Lung (tissue), 13 donors: ENCODE measurements around the gene MTG1. TPM values are rescaled to one million over a fixed set of nuclear protein-coding genes. Genes with fewer than 3 reads are reported as not detected.
"Not testable (repeated sequence)": the region's sequence is repeated elsewhere in the genome, so short reads cannot be mapped to it uniquely, and the experiment has no call there.

Experiments
- ATAC-seq: fragments of 200-7000 bp; cut with Tn5 transposase; one replicate; pipeline ENCODE4 v1.9.1; 2020; ENCODE audit warnings: moderate number of reproducible peaks; ENCODE audit not compliant: insufficient read depth, low FRiP score
- DNase-seq, 3 donors: peaks; one replicate each; pipeline ENCODE4 v3.0.0-alpha.2; 2013 to 2017
- H3K27ac ChIP-seq, 2 donors: one replicate each; pipeline ENCODE4 v1.5.1; 2013; ENCODE audit warnings: mild to moderate bottlenecking in 2 of 2, moderate library complexity in 2 of 2, control low read depth in 1 of 2, inconsistent platforms in 1 of 2, low read depth in 1 of 2, low read length in 1 of 2
- H3K27me3 ChIP-seq, 3 donors: one replicate each; pipeline ENCODE4 v1.5.1; 2013; ENCODE audit warnings: low read length in 2 of 3; ENCODE audit not compliant: control insufficient read depth in 3 of 3, insufficient read depth in 3 of 3
- H3K36me3 ChIP-seq, 4 donors: one replicate each; pipeline ENCODE4 v1.5.1; 2013; ENCODE audit warnings: low read length in 4 of 4, mild to moderate bottlenecking in 1 of 4, moderate library complexity in 1 of 4; ENCODE audit not compliant: control insufficient read depth in 4 of 4, insufficient read depth in 4 of 4
- H3K4me1 ChIP-seq, 5 donors: one replicate each; pipeline ENCODE4 v1.5.1; 2013; ENCODE audit warnings: low read length in 5 of 5, mild to moderate bottlenecking in 2 of 5, moderate library complexity in 1 of 5; ENCODE audit not compliant: control insufficient read depth in 5 of 5, insufficient read depth in 5 of 5
- H3K4me3 ChIP-seq: one replicate; pipeline ENCODE4 v1.5.1; 2013; ENCODE audit warnings: mild to moderate bottlenecking, control low read depth, moderate library complexity
- H3K9ac ChIP-seq, 2 donors: one replicate each; pipeline ENCODE4 v1.5.1; 2013; ENCODE audit warnings: low read length in 2 of 2, control low read depth in 1 of 2; ENCODE audit not compliant: insufficient read depth in 1 of 2
- H3K9me3 ChIP-seq, 4 donors: one replicate each; pipeline ENCODE4 v1.5.1; 2013; ENCODE audit warnings: low read length in 3 of 4, mild to moderate bottlenecking in 1 of 4, moderate library complexity in 1 of 4; ENCODE audit not compliant: control insufficient read depth in 4 of 4, insufficient read depth in 3 of 4
- WGBS, 2 donors: extraction: QIAGEN DNeasy Blood & Tissue Kit; methylation state at CpG; one replicate each; pipeline ENCODE4 v1.1.7; 2013; 5-methylcytosine and 5-hydroxymethylcytosine counted together
- polyA plus RNA-seq, 2 donors: library from polyadenylated mRNA; stranded (reverse); fragments of 200-250 nt; gene quantifications; one replicate each; pipeline ENCODE4 v1.2.1, GENCODE V29; 2013
- small RNA-seq: library from RNA; depleted of rRNA; stranded (forward); fragments of <200 nt; gene quantifications from one replicate; pipeline ENCODE3, GENCODE V24; 2014; ENCODE audit warnings: low replicate concordance
- total RNA-seq, 2 donors: library from RNA; depleted of rRNA in 1 of 2; stranded (reverse); fragments of >200 nt in 1 of 2; gene quantifications; one replicate each; pipeline ENCODE4 v1.2.1, GENCODE V29; 2014 to 2021
- TF ChIP-seq, protein P1 (sequence below): IDR thresholded peaks from 2 replicates; pipeline ENCODE4 v1.5.1; 2012; ENCODE audit warnings: mild to moderate bottlenecking; ENCODE audit errors: control extremely low read depth, extremely low read depth
- donor health status: control.
- donor health status: control.
- donor health status: Bipolar disorder and iron deficiency.
- donor health status: healthy.
- donor health status: DM: yes; HTN: yes; CAD: no.

Gene MTG1
- total and polyA plus RNA-seq, 4 donors, result 36.4 to 51.8 (median 44.5) TPM

DNA sequence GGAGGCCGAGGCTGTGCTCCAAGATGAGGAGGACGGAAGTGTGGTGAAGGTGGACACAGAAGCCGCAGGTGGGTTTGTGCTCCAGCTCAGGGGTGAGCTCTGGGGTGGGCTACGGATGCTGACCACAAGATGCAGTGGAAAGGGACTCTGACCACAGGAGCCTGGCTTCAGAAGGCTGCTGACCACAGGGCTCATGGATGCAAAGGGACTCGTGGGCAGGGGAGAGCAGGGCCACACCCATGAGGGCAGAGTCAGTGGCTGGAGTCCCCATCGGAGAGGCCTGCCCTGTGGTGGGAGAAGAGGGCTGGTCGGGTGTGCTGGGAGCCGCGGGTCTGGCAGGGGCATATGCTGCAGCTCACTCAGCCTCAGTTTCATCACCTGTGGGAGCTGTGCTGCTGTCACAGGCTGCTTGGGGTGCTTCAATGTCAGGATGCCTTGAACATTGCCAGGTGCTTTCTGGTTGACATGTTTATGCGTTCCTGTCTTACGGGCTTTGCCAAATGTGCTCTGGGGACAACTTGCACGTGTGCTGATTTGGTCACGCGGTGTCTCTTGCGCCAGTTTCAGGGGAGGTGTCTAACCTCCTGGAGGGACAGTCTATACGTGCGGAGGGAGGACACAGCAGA is 73.4 kb downstream of the MTG1 start:
- no peak for DNase-seq
- no peak overlapping the region for H3K9ac ChIP-seq
- no peaks in the 10 kb centered on the region for H3K4me1 ChIP-seq
- peaks cover 0 to 16% (median 0%) of the 10 kb centered on the region in 3 donors for H3K27me3 ChIP-seq
- H3K36me3 ChIP-seq, result no peaks in the 10 kb centered on the region
- H3K4me3 ChIP-seq, result no peak overlapping the region
- TF ChIP-seq, protein P1, sequence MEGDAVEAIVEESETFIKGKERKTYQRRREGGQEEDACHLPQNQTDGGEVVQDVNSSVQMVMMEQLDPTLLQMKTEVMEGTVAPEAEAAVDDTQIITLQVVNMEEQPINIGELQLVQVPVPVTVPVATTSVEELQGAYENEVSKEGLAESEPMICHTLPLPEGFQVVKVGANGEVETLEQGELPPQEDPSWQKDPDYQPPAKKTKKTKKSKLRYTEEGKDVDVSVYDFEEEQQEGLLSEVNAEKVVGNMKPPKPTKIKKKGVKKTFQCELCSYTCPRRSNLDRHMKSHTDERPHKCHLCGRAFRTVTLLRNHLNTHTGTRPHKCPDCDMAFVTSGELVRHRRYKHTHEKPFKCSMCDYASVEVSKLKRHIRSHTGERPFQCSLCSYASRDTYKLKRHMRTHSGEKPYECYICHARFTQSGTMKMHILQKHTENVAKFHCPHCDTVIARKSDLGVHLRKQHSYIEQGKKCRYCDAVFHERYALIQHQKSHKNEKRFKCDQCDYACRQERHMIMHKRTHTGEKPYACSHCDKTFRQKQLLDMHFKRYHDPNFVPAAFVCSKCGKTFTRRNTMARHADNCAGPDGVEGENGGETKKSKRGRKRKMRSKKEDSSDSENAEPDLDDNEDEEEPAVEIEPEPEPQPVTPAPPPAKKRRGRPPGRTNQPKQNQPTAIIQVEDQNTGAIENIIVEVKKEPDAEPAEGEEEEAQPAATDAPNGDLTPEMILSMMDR, result no peak
- peaks cover 0 to 9% (median 2%) of the 10 kb centered on the region in 4 donors for H3K9me3 ChIP-seq
- WGBS, 2 donors, result 92 to 95% methylated on average over 17 of the region's 17 CpGs
- ATAC-seq, result no peak
- H3K27ac ChIP-seq, result no peak overlapping the region

DNA sequence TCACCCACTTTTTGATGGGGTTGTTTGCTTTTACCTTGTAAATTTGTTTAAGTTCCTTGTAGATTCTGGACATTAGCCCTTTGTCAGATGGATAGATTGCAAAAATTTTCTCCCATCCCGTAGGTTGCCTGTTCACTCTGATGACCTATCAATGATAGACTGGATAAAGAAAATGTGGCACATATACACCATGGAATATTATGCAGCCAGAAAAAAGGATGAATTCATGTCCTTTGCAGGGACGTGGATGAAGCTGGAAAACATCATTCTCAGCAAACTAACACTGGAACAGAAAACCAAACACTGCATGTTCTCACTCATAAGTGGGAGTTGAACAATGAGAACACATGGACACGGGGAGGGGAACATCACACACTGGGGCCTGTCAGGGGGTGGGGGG is 75.2 kb downstream of the MTG1 start:
- DNase-seq, H3K36me3 ChIP-seq, ATAC-seq, H3K4me1 ChIP-seq, H3K27ac ChIP-seq, H3K9ac ChIP-seq, H3K9me3 ChIP-seq, H3K4me3 ChIP-seq, H3K27me3 ChIP-seq: not testable (repeated sequence)
- WGBS, 2 donors, result 86 to 91% methylated on average over 3 of the region's 3 CpGs

DNA sequence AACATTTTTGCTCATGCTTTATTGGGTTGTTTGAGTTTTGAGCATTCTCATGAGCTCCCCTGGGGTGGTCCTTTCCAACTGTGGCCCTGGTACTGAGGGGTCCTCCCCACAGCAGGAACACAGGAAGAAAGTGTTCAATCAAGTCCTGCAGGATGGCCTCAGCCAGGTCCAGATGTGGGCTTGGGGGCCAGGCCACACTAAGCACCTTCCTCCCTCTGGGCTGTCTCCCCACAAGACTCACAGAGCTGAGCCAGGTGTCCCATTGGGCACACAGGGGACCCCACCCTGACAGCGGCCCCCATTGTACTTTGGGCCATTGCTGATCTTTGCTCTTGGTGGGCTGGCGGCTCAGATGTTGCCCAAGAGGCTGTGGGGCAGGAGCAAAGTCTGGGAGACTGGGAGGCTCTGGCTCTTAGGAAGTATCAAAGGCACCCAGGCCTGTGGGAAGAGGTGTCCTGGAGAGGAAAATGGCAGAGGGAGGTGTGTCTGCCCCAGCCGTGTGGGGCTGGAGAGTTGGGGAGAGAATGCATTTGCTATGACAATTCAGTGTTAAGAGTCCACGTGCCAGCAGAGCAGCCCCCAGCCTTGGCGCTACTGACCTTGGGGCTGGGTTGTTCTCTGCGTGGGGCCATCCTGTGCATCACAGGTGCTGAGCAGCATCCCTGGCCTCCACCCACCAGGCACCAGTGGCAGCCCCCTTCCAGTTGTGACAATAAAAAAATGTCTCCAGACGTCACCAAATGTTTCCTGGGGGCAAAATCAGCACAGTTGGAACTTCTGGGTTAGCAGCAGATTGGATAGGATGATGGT is 77.5 kb downstream of the MTG1 start:
- peaks cover 0 to 7% (median 3%) of the 10 kb centered on the region in 4 donors for H3K9me3 ChIP-seq
- no peak for DNase-seq

More for the DNA sequence above, 77.5 kb downstream of the MTG1 start:
- H3K4me3 ChIP-seq, result no peak overlapping the region
- TF ChIP-seq, protein P1, result no peak
- no peaks in the 10 kb centered on the region for H3K27me3 ChIP-seq
- no peak overlapping the region for H3K27ac ChIP-seq
- H3K9ac ChIP-seq, result no peak overlapping the region
- no peaks in the 10 kb centered on the region for H3K36me3 ChIP-seq
- H3K4me1 ChIP-seq, result no peaks in the 10 kb centered on the region
- 80% methylated on average over 7 of the region's 7 CpGs for WGBS, 2 donors
- no peak for ATAC-seq

Small RNAs within 50 kb of the gene (small RNA-seq; reads per million reads assigned to genes)
- not detected for gene AL360181.4
- not detected for gene BANF1P2
- 0.06 reads per million for gene MIR3944

Other genes starting within 250 kb of the MTG1 start
- 10 to 100 TPM in 1 of 2 donors, 1 to 10 TPM in 1; 7.5 to 21.0 TPM for gene KNDC1, start 233.9 kb upstream of the MTG1 start, total RNA-seq
- 1 to 10 TPM; 3.2 to 5.9 TPM for gene KNDC1, start 233.9 kb upstream of the MTG1 start, polyA plus RNA-seq
- under 1 TPM in 1 of 2 donors, not detected in 1; 0.52 TPM for gene UTF1, start 163.9 kb upstream of the MTG1 start, total RNA-seq
- gene UTF1, start 163.9 kb upstream of the MTG1 start, polyA plus RNA-seq, result under 1 TPM in 1 of 2 donors, not detected in 1; 0.06 TPM
- gene VENTX, start 156.3 kb upstream of the MTG1 start, total RNA-seq, result 1 to 10 TPM in 1 of 2 donors, under 1 TPM in 1; 0.46 to 3.3 TPM
- gene VENTX, start 156.3 kb upstream of the MTG1 start, polyA plus RNA-seq, result 1 to 10 TPM; 1.4 to 4.0 TPM
- 10 to 100 TPM; 21.7 to 33.0 TPM for gene ADAM8, start 117.3 kb upstream of the MTG1 start, total RNA-seq
- gene ADAM8, start 117.3 kb upstream of the MTG1 start, polyA plus RNA-seq, result 10 to 100 TPM in 1 of 2 donors, 1 to 10 TPM in 1; 4.4 to 79.2 TPM
- 10 to 100 TPM; 41.7 to 65.9 TPM for gene TUBGCP2, start 85.3 kb upstream of the MTG1 start, total RNA-seq
- gene TUBGCP2, start 85.3 kb upstream of the MTG1 start, polyA plus RNA-seq, result 10 to 100 TPM; 39.2 to 66.2 TPM
- gene ZNF511, start 85.2 kb upstream of the MTG1 start, total RNA-seq, result 10 to 100 TPM; 18.6 to 53.5 TPM
- 10 to 100 TPM; 33.8 to 79.9 TPM for gene ZNF511, start 85.2 kb upstream of the MTG1 start, polyA plus RNA-seq
- not detected for gene CALY, start 57.3 kb upstream of the MTG1 start, total RNA-seq
- gene CALY, start 57.3 kb upstream of the MTG1 start, polyA plus RNA-seq, result not detected
- gene PRAP1, start 46.8 kb upstream of the MTG1 start, total RNA-seq, result under 1 TPM in 1 of 2 donors, not detected in 1; 0.25 TPM
- not detected for gene PRAP1, start 46.8 kb upstream of the MTG1 start, polyA plus RNA-seq
- 10 to 100 TPM in 1 of 2 donors, 1 to 10 TPM in 1; 8.4 to 32.5 TPM for gene FUOM, start 36.1 kb upstream of the MTG1 start, total RNA-seq
- 10 to 100 TPM; 35.8 to 41.4 TPM for gene FUOM, start 36.1 kb upstream of the MTG1 start, polyA plus RNA-seq
- 10 to 100 TPM; 44.5 to 82.4 TPM for gene ECHS1, start 20.8 kb upstream of the MTG1 start, total RNA-seq
- gene ECHS1, start 20.8 kb upstream of the MTG1 start, polyA plus RNA-seq, result 10 to 100 TPM; 71.1 to 83.9 TPM
- 1 to 10 TPM; 6.9 to 7.0 TPM for gene PAOX, start 14.9 kb upstream of the MTG1 start, total RNA-seq
- 1 to 10 TPM; 4.4 to 6.3 TPM for gene PAOX, start 14.9 kb upstream of the MTG1 start, polyA plus RNA-seq
- gene SPRN, start 30.5 kb downstream of the MTG1 start, total RNA-seq, result under 1 TPM; 0.15 to 0.34 TPM
- gene SPRN, start 30.5 kb downstream of the MTG1 start, polyA plus RNA-seq, result under 1 TPM; 0.11 to 0.16 TPM
- gene SCART1, start 59.8 kb downstream of the MTG1 start, total RNA-seq, result 1 to 10 TPM; 3.4 to 4.8 TPM
- under 1 TPM; 0.33 to 0.69 TPM for gene SCART1, start 59.8 kb downstream of the MTG1 start, polyA plus RNA-seq
- 1 to 10 TPM; 1.1 to 1.9 TPM for gene CYP2E1, start 133.2 kb downstream of the MTG1 start, total RNA-seq
- gene CYP2E1, start 133.2 kb downstream of the MTG1 start, polyA plus RNA-seq, result 1 to 10 TPM in 1 of 2 donors, under 1 TPM in 1; 0.26 to 1.2 TPM
- under 1 TPM in 1 of 2 donors, not detected in 1; 0.86 TPM for gene SYCE1, start 171.4 kb downstream of the MTG1 start, total RNA-seq
- under 1 TPM; 0.08 to 0.87 TPM for gene SYCE1, start 171.4 kb downstream of the MTG1 start, polyA plus RNA-seq
- gene FRG2B, start 232.6 kb downstream of the MTG1 start, total RNA-seq, result not detected
- gene FRG2B, start 232.6 kb downstream of the MTG1 start, polyA plus RNA-seq, result not detected